Measurements from ENCODE around the gene SLFNL1. TPM values are rescaled to one million over a fixed set of nuclear protein-coding genes. Genes with fewer than 3 reads are reported as not detected.

Gene SLFNL1
- total and polyA plus RNA-seq, 4 experiments from 2014 or later: 0.77 to 1.6 (median 1.2) TPM; not detected in 1

- Mint-ChIP-seq H3K36me3 (no peaks in the 10 kb centered on the region), H3K4me1 (no peaks in the 10 kb centered on the region), H3K27ac (peak overlapping the region in 1 of 7 donors; percentile 43), H3K4me3 (no peak overlapping the region), H3K9me3 (no peaks in the 10 kb centered on the region), H3K27me3 (peaks cover 0 to 2% of the 10 kb centered on the region in 2 donors)
- intact Hi-C loops (cut with micrococcal nuclease): no loop called here
- DNase-seq: no peak
- POLR2A ChIA-PET (ENCODE audit: partially characterized antibody): no interaction called here
- Histone ChIP-seq H3K36me3 (ENCODE audit: insufficient read depth, low read length) (no peaks in the 10 kb centered on the region), H3K27me3 (ENCODE audit: insufficient read depth, low read length) (no peaks in the 10 kb centered on the region), H3K27ac (ENCODE audit: low read depth, low read length) (no peak overlapping the region), H3K4me3 (ENCODE audit: low read length in 2 of 2) (no peak overlapping the region), H3K4me1 (ENCODE audit: insufficient read depth, low read length) (no peaks in the 10 kb centered on the region), H3K9me3 (ENCODE audit: control insufficient read depth in 1 of 2, low read length in 2 of 2) (no peaks in the 10 kb centered on the region)
- CTCF ChIA-PET (ENCODE audit: partially characterized antibody): interaction anchor here (0.6 kb wide), 1 partner anchor 27 kb away, joined by 3 read pairs; no protein-coding TSS in a partner anchor
Observed at GRCh38 chr1:40966417-40966816, 55.1 kb downstream of the SLFNL1 start.

Other genes starting within 250 kb of the SLFNL1 start
- under 1 TPM; 0.20 to 0.33 TPM for gene KCNQ4, start 237.9 kb downstream of the SLFNL1 start, total RNA-seq
- under 1 TPM in 1 of 2 donors, not detected in 1; 0.14 TPM for gene KCNQ4, start 237.9 kb downstream of the SLFNL1 start, polyA plus RNA-seq
- gene CITED4, start 159.4 kb downstream of the SLFNL1 start, total RNA-seq: 1 to 10 TPM; 8.1 to 8.4 TPM
- gene CITED4, start 159.4 kb downstream of the SLFNL1 start, polyA plus RNA-seq: 10 to 100 TPM; 12.0 to 20.1 TPM
- gene CTPS1, start 42.0 kb downstream of the SLFNL1 start, total RNA-seq: 10 to 100 TPM; 18.5 to 19.7 TPM
- gene CTPS1, start 42.0 kb downstream of the SLFNL1 start, polyA plus RNA-seq: 10 to 100 TPM; 11.6 to 14.2 TPM
- gene SCMH1, start 220.6 kb upstream of the SLFNL1 start, total RNA-seq: 10 to 100 TPM; 19.7 to 27.3 TPM
- gene SCMH1, start 220.6 kb upstream of the SLFNL1 start, polyA plus RNA-seq: 1 to 10 TPM; 5.3 to 9.7 TPM

All from CD4-positive, alpha-beta memory T cell (primary cell).